Heart right ventricle (tissue), 16 donors: ENCODE measurements around the gene RNF19B. TPM values are rescaled to one million over a fixed set of nuclear protein-coding genes. Genes with fewer than 3 reads are reported as not detected.
"Not testable (repeated sequence)": the region's sequence is repeated elsewhere in the genome, so short reads cannot be mapped to it uniquely, and the experiment has no call there.

ENCODE experiments used
- ATAC-seq, 8 donors: fragments of 200-7000 bp; cut with Tn5 transposase; one replicate each; pipeline ENCODE4 v1.9.1; 2020; ENCODE audit warnings: mild to moderate bottlenecking in 8 of 8, moderate library complexity in 8 of 8, moderate number of reproducible peaks in 1 of 8
- DNase-seq, 2 donors: peaks; one replicate each; pipeline ENCODE4 v3.0.0-alpha.2; 2020
- H3K27ac ChIP-seq, 10 donors: fragments of 200-600 bp; sonication (generic) in 2 of 10; one replicate each; pipeline versions ENCODE4 v1.5.0 to v1.8.0; 2020 to 2022; ENCODE audit warnings: mild to moderate bottlenecking in 3 of 10
- H3K27me3 ChIP-seq, 7 donors: fragments of 200-600 bp; one replicate each; pipeline ENCODE4 v1.8.0; 2021 to 2022; ENCODE audit warnings: mild to moderate bottlenecking in 2 of 7
- H3K36me3 ChIP-seq, 9 donors: fragments of 200-600 bp; sonication (generic) in 1 of 9; one replicate each; pipeline versions ENCODE4 v1.5.0 to v1.8.0; 2020 to 2022; ENCODE audit warnings: mild to moderate bottlenecking in 2 of 9
- H3K4me1 ChIP-seq, 9 donors: fragments of 200-600 bp; sonication (generic) in 1 of 9; one replicate each; pipeline versions ENCODE4 v1.5.0 to v1.8.0; 2020 to 2022; ENCODE audit warnings: mild to moderate bottlenecking in 4 of 9
- H3K4me3 ChIP-seq, 10 donors: fragments of 200-600 bp; sonication (generic) in 2 of 10; one replicate each; pipeline versions ENCODE4 v1.5.0 to v1.8.0; 2020 to 2022; ENCODE audit warnings: mild to moderate bottlenecking in 7 of 10, moderate library complexity in 2 of 10
- H3K9me3 ChIP-seq, 11 donors: fragments of 200-600 bp in 10 of 11; sonication (generic) in 2 of 11; one replicate each; pipeline versions ENCODE4 v1.5.0 to v1.8.0; 2013 to 2022; ENCODE audit warnings: mild to moderate bottlenecking in 2 of 11, control low read depth in 1 of 11, moderate library complexity in 1 of 11
- WGBS, 2 donors: extraction: QIAGEN DNeasy Blood & Tissue Kit; methylation state at CpG; one replicate each; pipeline ENCODE4 v1.1.7; 2013; ENCODE audit warnings: inconsistent platforms in 1 of 2; 5-methylcytosine and 5-hydroxymethylcytosine counted together
- intact Hi-C, 10 donors: fragments of 100-400 bp; cut with DNase I; formaldehyde crosslinking; loops; one replicate each; pipeline versions ENCODE4 v1.11.1 to v1.14.2; 2022
- polyA plus RNA-seq, 2 donors: library from polyadenylated mRNA; stranded (reverse); fragments of 200-250 nt; gene quantifications; one replicate each; pipeline ENCODE4 v1.2.3, GENCODE V29; 2013
- total RNA-seq, 10 donors: library from RNA; stranded (reverse); fragmentation: NEBNext Ultra II Directional in 3 of 10; extraction: Animal tissue kit (Norgen Biotek cat#: 25700) in 3 of 10; gene quantifications; one replicate each; pipeline versions ENCODE4 v1.2.1 to v1.2.4, GENCODE V29; 2021 to 2023
- TF ChIP-seq, protein P1 (sequence below), 9 donors: fragments of 200-600 bp; sonication (generic) in 2 of 9; IDR thresholded peaks; one replicate each; pipeline versions ENCODE4 v1.5.0 to v1.8.0; 2021 to 2022; ENCODE audit warnings: antibody characterized with exemption in 9 of 9, mild to moderate bottlenecking in 5 of 9, moderate library complexity in 1 of 9
- donor health status: Arrhythmogenic right ventricular cardiomyopathy.
- donor health status: ischemic (EF 13 %, LVEDD 7.1; RV severe dilation, severe dysfunction).
- donor health status: healthy with polysubstance abuse.
- donor health status: DM: no; HTN: yes; CAD: no.
- donor health status: DM: no; HTN: no; CAD: no.
- donor health status: ischemic (EF 25% LVEDD 6.9; RV normal size, moderate dysfunction).
- donor health status: ischemic (EF 25% LVEDD 5.7; RV mildly dilated, moderate dysfunction).
- donor health status: healthy.
- donor health status: DM: yes; HTN: yes; CAD: no.
- donor health status: Ischemic cardiomyopathy.
- donor health status: ischemic (EF 35%, LVEDD 5.7; RV mildly dilated, moderate dysfunction).
- donor health status: nonischemic (EF 11% LVEDD 7.7; RV severe dilation, severe dysfunction).
- donor health status: DM: yes; HTN: yes; CAD: no.
- donor health status: PGD.
- donor health status: ischemic (EF 29% LVEDD 5.4; RV normal size, mild dysfunction).
- donor health status: nonischemic (EF 23%, LVEDD 6.1; RV moderate dilation, normal function).

Gene RNF19B
- total and polyA plus RNA-seq, 12 donors: 1.1 to 36.9 (median 13.2) TPM

DNA sequence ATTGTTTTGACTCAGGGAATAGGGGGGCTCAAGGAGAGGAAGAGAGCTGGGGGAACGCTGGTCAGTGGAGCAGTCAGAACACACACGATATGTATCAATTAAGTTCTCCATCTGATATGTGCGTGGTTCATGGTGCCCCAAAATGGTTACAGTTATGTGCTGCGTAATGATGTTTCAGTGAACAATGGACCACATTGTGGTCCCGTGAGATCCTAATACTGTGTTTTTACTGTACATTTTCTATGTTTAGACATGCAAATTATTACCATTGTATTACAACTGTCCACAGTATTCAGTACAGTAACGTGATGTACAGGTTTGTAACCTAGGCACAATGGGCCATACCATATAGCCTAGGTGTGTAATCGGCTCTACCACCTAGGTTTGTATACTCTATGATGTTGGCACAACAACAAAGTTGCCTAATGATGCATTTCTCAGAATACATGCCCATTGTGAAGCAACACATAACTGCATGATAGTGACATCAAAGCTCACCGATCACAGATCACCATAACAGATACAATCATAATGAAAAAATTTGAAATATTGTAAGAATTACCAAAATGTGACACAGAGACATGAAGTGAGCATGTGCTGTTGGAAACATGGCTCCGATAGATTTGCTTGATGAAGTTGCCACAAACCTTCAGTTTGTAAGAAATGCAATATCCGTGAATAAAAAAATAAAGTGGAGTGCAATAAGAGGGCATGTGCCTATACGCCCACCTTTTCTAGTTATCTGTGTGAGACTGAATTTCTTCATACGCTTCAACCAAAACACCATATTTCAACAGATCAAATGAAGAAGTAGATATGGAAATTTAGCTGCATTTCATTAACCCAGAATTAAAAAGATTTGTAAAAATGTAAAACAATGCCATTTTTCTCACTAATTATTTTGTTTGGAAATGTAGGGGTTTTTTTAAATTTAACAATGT lies 48.6 kb downstream of the RNF19B start:
- DNase-seq (no peak), ATAC-seq (no peak)
- Histone ChIP-seq H3K27me3 (peaks cover 0 to 26% (median 0%) of the 10 kb centered on the region in 7 donors), H3K4me1 (peaks cover 0 to 12% (median 6%) of the 10 kb centered on the region in 9 donors), H3K27ac (no peak overlapping the region), H3K9me3 (peaks cover 0 to 3% (median 0%) of the 10 kb centered on the region in 11 donors), H3K4me3 (no peak overlapping the region), H3K36me3 (no peaks in the 10 kb centered on the region)
- intact Hi-C loops: no loop called here
- TF ChIP-seq, protein P1, sequence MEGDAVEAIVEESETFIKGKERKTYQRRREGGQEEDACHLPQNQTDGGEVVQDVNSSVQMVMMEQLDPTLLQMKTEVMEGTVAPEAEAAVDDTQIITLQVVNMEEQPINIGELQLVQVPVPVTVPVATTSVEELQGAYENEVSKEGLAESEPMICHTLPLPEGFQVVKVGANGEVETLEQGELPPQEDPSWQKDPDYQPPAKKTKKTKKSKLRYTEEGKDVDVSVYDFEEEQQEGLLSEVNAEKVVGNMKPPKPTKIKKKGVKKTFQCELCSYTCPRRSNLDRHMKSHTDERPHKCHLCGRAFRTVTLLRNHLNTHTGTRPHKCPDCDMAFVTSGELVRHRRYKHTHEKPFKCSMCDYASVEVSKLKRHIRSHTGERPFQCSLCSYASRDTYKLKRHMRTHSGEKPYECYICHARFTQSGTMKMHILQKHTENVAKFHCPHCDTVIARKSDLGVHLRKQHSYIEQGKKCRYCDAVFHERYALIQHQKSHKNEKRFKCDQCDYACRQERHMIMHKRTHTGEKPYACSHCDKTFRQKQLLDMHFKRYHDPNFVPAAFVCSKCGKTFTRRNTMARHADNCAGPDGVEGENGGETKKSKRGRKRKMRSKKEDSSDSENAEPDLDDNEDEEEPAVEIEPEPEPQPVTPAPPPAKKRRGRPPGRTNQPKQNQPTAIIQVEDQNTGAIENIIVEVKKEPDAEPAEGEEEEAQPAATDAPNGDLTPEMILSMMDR (IDR thresholded peaks at IDR 0.05): no peak
- 86 to 93% methylated on average over 12 of the region's 12 CpGs for WGBS, 2 donors

DNA sequence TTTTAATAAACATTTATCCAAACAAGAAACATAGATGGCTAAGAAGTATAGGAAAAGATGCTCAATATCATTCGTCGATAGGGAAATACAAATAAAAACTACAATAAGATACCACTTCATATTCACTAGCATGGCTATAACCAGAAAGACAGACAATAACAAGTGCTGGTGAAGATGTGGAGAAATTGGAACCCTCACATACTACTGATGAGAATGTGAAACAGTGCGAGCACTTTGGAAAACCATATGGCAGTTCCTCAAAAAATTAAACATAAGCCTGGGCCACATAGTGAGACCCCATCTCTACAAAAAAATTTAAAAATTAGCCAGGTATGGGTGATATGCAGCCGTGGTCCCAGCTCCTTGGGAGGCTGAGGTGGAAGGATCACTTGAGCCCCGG lies 54.3 kb downstream of the RNF19B start:
- TF ChIP-seq, protein P1 (IDR thresholded peaks at IDR 0.05): no peak
- H3K4me3 ChIP-seq: no peak overlapping the region
- peaks cover 0 to 12% (median 0%) of the 10 kb centered on the region in 7 donors for H3K27me3 ChIP-seq
- intact Hi-C loops: no loop called here
- WGBS, 2 donors: 92% methylated on average over 5 of the region's 5 CpGs
- ATAC-seq (no peak), DNase-seq (no peak)
- no peak overlapping the region for H3K27ac ChIP-seq
- peaks cover 0 to 3% (median 0%) of the 10 kb centered on the region in 11 donors for H3K9me3 ChIP-seq
- H3K4me1 ChIP-seq: peaks cover 0 to 7% (median 0%) of the 10 kb centered on the region in 9 donors
- no peaks in the 10 kb centered on the region for H3K36me3 ChIP-seq

- 17 to 18% methylated on average over 4 of the region's 4 CpGs for WGBS, 2 donors
- H3K27ac ChIP-seq: no peak overlapping the region
- TF ChIP-seq, protein P1 (IDR thresholded peaks at IDR 0.05): no peak
Measured at GRCh38 chr1:32907435-32907834, 57.2 kb downstream of the RNF19B start.

DNA sequence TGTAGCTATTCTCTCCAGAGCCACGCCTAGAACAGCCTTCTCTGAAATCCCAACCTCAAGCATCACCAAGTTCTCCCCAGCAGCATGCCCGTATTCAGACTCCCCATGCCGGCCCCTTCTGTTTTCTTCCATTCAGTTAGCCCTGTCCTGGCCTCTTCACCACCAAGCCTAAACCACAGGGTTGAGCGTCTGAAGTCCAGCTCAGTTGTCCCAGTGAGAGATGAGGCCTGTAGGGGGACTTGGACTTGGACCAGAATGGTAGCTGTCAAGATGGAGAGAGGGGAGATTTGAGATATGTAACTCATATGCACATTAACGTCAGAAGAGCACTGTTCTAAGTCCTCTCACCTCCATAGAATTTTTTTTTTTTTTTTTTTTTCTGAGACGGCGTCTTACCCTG lies 58.0 kb downstream of the RNF19B start:
- Histone ChIP-seq H3K9me3 (no peaks in the 10 kb centered on the region), H3K27me3 (peaks cover 0 to 28% (median 3%) of the 10 kb centered on the region in 7 donors), H3K36me3 (no peaks in the 10 kb centered on the region), H3K4me1 (peaks cover 0 to 7% (median 0%) of the 10 kb centered on the region in 9 donors), H3K4me3 (no peak overlapping the region), H3K27ac (no peak overlapping the region)
- no peak for DNase-seq
- intact Hi-C loops: no loop called here
- TF ChIP-seq, protein P1 (IDR thresholded peaks at IDR 0.05): no peak
- WGBS, 2 donors: 76 to 86% methylated on average over 7 of the region's 7 CpGs
- no peak for ATAC-seq

More at GRCh38 chr1:32907435-32907834, 57.2 kb downstream of the RNF19B start:
- DNase-seq (no peak), ATAC-seq (peak in 1 of 8 donors; percentile 52)
- H3K4me1 ChIP-seq: peaks cover 0 to 7% (median 0%) of the 10 kb centered on the region in 9 donors
- H3K4me3 ChIP-seq: no peak overlapping the region
- H3K36me3 ChIP-seq: no peaks in the 10 kb centered on the region
- intact Hi-C loops: no loop called here
- no peaks in the 10 kb centered on the region for H3K9me3 ChIP-seq
- peaks cover 0 to 20% (median 3%) of the 10 kb centered on the region in 7 donors for H3K27me3 ChIP-seq

GRCh38 chr1:32905588-32905987 lies 59.0 kb downstream of the RNF19B start:
- intact Hi-C loops, H3K4me3 ChIP-seq, H3K27ac ChIP-seq, H3K36me3 ChIP-seq, ATAC-seq, H3K9me3 ChIP-seq, DNase-seq: not testable (repeated sequence)
- 82 to 83% methylated on average over 10 of the region's 10 CpGs for WGBS, 2 donors
- Histone ChIP-seq H3K4me1 (peaks cover 0 to 11% (median 5%) of the 10 kb centered on the region in 9 donors), H3K27me3 (peaks cover 0 to 37% (median 3%) of the 10 kb centered on the region in 7 donors)
